ENCODE measurements around the gene KY.

The KY gene

GRCh38 chr3:134620476-134621115 lies 30.2 kb downstream of the KY start:
- DNase-seq (ENCODE audit: low read depth in 1 of 2, low spot score in 1 of 2) = no peak

DNA sequence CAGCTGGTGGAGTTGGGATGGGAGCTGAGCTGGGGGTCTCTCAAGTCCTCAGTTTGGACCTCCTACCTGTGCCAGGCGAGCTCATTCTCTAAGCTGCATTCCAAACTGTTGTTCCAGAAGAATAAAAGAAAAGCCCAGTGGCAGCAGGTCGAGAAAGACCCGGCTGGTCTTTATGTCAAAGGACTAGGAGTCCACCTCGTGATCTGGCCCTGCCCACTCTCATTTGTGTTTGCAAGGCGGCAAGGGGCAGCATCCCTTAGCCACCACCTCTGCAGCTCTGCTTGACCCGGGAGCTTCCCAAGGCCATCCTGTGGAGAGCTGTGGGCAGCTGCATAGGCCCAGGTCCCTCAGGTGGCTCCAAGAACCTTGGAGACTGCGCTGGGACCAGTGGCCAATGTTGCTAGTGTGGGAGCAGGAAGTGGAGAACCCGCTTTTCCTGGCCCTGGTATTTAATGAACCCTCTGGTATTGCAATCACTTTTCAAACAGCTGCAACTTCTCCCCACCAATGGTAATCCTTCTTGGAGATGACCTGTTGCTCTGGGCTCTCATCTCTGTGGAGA lies 30.9 kb downstream of the KY start:
- no peak for DNase-seq (ENCODE audit: low read depth in 1 of 2, low spot score in 1 of 2)

DNA sequence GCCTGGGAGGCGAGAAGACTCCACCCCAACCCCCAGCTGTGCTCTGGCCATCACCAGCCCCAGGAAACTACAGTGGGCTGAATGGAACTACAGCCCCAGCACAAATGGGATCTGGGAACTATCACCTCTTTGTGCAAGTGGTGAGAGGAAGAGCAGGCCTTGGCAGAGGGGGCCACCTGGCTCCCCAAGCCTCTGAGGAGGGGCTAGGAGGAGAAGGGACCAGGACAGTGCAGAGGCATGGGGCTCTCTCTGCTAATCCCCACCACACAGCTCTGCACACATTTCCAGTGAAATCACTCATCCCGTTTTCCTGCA lies 31.6 kb downstream of the KY start:
- DNase-seq (ENCODE audit: low read depth in 1 of 2, low spot score in 1 of 2) = no peak

DNA sequence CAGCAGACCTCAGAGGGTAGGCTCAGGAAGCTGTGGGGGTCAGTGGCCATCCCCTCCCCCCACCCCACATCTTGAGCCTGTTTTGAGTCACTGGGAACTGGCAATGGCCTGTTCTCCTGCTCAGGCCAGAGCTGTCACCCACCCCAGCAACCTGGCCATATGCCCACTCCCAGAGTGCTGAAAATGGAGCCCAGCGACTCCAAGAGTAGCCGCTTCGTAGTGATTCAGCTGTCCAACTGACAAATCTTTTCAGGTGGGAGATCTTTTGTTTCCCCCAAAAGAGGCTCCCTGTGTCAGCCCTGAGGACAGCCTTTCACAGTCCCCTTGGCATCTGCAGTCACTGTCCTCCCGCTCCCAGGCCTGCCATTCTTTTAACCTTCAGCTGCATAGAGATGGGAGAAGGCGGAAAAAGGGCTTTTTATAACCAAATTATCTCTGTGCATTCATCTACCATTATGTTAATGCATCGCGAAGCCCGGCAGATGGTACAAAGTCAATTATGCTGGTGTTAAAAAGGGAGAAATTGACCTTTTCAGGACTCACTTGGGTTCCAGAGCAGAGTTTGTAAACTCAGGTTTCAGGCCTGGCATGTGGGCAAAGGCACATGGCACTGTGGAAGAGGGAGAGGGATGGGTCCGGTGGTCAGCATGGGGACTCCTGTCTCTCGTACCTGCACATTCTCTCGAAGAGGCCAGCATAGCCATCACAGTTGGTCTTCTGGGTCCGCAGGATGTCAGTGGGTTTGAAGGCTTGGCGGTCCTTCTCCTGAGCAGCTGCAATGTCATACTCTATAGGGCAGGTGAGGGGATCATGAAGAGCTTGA lies 32.1 kb downstream of the KY start:
- no peak for DNase-seq (ENCODE audit: low read depth in 1 of 2, low spot score in 1 of 2)

DNA sequence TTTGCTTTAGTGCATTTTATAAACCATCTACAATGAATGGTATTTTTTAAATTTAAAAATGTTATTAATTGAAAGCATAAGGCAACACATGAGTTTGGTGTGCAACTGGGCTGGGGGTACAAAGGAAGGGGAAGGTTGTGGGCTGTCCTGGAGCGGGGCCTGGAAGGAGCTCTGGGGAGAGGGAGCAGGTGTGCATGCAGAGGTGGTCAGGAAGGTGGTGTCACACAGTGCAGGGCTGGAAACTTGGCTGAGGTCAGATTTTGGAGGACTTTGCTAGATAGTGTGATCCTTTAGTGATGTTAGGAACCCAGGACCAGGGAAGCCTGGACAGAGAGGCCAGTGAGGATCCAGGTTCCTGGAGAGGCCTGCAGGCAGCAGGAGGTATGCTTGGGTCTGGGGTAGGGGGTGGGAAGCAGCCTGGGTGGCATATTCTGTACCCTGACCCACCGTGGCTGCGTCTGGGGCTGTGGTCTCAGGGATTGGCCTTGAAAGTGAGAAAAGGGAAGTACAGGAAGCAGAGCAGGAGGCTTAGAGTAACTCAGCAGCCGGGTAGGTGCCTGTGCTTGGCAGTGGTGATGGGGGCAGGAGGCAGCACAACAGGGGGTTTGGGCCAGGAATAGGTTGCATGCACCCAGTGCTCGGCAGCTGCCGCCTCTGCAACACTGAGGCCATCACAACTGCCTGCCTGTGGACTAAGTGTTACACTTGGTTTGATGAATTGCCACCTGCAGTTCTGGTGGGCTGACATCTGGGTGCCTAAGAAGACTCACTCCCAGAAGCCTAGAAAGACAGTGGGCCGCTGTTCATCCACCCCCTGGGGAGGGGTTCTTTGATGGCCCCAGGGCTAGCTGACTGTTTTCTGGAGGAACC lies 33.0 kb downstream of the KY start:
- no peak for DNase-seq (ENCODE audit: low read depth in 1 of 2, low spot score in 1 of 2)

DNA sequence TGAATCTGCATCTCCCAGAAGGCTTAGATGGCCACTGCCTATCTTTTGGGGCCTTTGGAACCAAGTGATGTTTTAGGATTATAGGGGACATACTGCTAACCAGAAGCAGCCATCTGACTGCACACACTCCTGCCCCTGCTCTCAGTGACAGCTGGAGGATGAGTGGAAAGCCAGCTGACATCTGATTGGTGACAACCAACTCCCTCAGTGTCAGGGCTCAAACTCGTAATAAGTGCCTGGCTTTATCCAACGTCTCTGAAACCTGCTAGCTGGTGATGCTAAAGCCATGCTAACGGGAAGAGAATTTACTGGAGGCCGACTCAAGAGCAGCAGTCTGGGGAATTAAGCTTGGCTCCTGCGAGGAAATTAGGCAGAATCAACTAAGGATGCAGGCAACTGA lies 35.1 kb downstream of the KY start:
- DNase-seq (ENCODE audit: low read depth in 1 of 2, low spot score in 1 of 2) = no peak

DNA sequence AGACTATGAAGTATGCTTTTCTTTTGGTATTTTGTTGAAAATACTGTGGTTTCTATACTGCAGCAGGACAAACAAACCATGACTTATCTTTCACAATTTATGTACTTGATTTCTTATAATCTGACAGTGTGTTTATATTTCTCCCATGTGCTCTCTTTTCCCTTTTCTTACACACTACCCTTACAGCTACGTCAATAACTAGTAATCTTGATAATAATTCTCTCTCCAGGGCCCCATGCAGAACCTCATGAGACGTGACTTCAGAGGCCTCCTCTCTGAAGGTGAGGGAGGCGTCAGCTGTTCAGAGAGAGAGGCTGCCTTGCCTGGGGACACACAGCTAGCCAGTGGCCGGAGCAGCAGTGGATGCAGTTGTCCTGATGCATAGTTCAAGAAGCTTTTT lies 35.9 kb downstream of the KY start:
- DNase-seq (ENCODE audit: low read depth in 1 of 2, low spot score in 1 of 2) = no peak

GRCh38 chr3:134613006-134613520 lies 37.8 kb downstream of the KY start:
- no peak for DNase-seq (ENCODE audit: low read depth in 1 of 2, low spot score in 1 of 2)

DNA sequence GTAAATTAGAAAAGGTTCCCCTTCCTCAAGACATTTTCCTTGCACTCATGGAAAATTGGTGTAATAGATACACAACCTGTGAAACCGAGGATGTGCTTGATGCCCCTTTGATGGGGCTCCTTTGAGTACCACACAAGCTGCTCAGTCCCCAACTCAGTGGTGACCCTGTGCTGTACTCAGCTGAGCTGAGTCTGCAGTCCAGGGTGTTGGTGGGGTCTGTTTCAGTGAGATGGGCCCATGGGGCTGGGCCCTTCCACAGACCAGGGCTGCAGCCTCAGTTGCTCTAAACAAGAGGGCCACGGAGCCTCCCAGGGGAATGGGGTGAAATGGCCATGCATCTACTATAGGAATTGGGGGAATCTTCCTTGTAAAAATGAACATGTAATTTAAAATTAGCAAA lies 39.3 kb downstream of the KY start:
- DNase-seq (ENCODE audit: low read depth in 1 of 2, low spot score in 1 of 2) = no peak

GRCh38 chr3:134610432-134611385 lies 40.1 kb downstream of the KY start:
- DNase-seq (ENCODE audit: low read depth in 1 of 2, low spot score in 1 of 2) = no peak

GRCh38 chr3:134609821-134610431 lies 40.9 kb downstream of the KY start:
- DNase-seq (ENCODE audit: low read depth in 1 of 2, low spot score in 1 of 2) = no peak

DNA sequence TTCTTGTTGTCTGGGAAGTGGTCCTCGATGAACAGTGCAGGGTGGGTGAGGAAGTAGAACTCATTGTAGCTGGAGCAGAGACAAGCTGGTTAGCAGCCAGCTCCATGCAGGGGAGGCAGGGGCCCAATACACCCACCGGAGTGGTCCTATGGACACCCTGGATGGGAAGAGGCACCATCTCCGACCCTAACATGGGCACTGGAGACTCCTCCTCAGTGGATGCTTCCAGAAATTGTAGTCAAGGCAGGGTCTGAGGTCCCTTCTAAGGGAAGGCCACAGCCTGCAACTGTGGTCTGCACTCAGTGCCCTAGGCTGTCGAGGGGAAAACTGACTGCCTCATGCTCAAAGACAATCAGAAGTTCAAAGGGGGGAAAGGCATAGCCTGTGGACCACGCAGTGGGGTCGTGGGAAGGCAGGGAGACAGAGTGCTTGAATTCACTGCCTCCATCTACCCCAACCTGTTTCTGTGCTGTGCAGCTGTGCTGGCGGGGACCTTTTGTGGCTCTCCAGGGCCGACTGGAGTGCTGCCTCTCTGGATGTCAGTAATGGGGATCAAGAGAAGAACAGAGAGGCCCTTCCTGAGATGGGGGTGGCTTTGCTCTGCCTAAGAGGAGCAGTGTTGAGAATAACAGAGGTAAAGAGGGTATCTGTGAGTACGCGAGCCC lies 41.9 kb downstream of the KY start:
- DNase-seq (ENCODE audit: low read depth in 1 of 2, low spot score in 1 of 2) = no peak

DNA sequence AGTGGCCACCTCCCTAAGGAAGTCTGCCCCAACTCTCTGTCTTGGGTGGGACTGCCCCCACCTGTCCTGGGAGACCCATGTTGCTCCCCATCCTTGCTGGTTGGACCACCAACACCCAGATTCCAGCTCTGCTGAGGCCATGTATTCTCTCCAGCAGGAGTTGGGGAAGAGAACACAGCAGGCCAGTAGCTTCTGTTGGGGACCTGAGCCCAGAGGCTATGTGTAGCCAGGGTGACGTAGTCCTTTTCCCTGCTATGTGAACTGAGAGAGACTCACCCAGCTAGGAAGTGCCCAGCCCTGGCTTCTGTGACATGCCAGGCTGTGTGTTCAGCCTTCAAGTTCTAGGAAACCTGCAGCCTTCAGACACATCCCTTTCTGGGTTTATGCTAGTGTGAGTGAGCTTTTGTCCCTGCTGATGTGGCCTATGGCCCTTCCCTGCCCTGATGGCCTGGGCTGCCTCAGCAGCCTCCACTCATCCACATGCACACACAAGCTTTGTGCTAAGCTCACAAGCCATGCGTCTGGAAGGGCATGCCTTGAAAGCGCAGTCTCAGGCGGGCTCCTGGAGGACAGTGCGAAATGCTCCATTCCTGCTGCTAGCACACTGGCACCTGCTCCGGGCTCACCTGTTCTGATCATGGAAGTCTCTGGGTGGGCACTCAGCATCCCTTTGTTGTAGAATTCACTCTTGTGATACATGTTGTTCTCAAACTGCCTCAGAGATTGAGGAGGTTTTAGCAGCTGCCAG lies 42.6 kb downstream of the KY start:
- DNase-seq (ENCODE audit: low read depth in 1 of 2, low spot score in 1 of 2) = no peak

- no peak for DNase-seq (ENCODE audit: low read depth in 1 of 2, low spot score in 1 of 2)
Measured at GRCh38 chr3:134607054-134608022, 43.5 kb downstream of the KY start.

DNA sequence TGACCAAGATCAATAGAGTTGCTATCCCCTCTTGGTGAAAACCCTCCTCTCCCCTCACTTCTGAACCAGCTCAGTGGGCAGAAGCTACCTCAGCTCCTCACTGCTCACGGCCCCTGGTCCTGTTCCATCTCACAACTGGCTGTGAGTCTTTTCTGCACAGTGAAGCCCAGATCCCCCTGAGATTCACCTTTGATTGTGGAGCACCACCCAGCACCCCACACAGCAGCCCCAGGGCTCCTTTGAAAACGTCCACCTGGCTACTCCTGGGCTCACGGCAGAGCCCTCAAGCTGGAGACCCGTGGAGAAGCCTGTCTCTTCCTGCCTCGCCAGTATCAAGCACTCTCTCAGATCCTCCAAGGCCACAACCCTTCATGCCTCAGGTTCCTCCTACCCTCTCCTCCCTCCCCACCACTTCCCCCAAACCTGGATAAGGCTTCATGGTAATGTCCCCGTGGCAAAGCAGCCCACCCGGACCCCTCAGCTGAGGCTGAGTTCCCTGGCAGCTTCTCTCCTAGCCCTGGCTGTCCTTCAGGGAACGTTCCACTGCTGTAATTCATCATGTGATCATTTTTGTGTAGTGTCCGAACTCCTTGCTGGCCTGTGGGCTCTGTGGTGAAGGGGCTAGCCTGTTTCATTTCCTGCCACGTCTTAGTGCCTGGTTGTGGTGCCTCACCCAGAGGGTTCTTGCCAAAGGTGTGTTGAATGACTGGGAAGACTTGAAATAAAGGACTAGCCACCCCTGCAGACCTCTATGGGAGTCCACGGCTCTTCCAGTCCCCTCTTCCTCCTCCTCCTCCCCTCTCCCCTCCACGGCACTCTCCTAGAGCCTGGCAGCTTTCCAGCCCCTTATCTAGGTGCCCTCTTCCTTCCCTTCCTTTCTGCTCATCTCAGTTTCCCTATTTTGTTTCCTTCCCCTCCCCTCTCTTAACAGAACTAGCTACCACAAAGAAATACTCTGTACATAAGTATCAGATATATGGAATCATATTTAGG lies 44.5 kb downstream of the KY start:
- no peak for DNase-seq (ENCODE audit: low read depth in 1 of 2, low spot score in 1 of 2)

DNA sequence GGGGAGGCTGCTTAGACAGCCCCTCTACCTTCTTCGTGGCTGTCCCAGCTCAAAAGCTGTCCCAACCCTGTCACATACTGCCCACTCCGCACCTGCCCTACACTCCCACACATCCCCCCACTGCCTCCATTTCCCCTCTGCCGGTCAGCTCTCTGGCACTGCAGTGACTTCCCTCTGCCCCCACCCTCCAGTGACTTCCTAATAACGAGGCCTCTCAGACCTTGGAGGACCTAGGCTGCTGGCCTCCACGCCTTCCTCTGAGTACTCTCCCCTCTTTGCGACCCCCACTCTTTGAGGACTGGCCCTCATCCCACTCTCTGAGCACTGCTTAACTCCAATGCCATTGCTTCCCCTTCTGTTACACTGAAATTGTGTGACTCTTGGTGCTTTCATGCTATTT lies 45.3 kb downstream of the KY start:
- no peak for DNase-seq (ENCODE audit: low read depth in 1 of 2, low spot score in 1 of 2)
